Pulmonary artery endothelial cell (primary cell): ENCODE measurements around the gene AVPR1B. TPM values are rescaled to one million over a fixed set of nuclear protein-coding genes. Genes with fewer than 3 reads are reported as not detected.
"Not testable (repeated sequence)": the region's sequence is repeated elsewhere in the genome, so short reads cannot be mapped to it uniquely, and the experiment has no call there.

Experiments used
- DNase-seq: peaks from one replicate; pipeline ENCODE4 v3.0.0-alpha.2; 2011; ENCODE audit warnings: low read depth, low spot score
- total RNA-seq: library from RNA; depleted of rRNA; stranded (reverse); fragments of >200 nt; gene quantifications from 2 replicates; pipeline ENCODE4 v1.2.3, GENCODE V29; 2014

AVPR1B gene
- total RNA-seq, 1 donor from 2014 or later = not detected

DNA sequence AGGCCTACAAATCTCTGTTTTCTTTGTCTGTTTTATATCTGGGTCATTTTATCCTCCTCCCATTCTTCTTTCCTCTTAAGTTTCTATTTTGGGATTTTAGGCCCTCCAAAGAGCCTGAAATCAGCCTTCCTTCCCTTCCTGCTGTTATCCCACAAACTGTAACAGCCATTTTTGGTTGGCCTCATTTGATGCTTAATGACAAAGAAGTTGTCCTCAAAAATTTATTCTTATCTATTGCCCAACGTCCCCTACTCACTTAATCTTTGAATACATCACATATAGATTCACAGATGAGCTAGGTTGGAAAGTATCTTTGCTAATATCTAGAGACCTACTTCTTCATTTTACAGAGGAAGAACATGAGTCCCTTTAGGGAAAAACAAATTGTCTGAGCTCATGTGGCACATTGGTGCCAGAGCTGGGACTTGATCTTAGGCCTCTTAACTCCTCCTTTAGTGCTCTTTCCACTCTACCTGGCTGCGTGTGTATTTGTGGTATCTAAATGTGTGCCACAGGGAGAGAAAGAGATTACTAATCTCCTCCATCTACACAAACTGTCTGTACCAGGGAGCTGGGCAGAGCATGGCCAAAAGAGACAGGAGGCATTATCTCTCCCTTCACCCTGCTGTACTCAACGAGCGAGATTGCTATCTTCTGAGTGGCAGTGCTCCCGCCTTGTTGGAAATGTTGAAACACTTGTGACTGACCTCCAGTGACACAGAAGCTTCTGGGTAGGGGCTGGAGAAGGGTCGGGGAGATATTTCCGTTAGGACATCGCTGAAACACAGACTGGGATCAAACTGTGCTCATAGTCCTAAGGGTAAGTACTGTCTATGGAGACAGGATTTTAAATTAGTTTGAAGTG, 34.1 kb downstream of the AVPR1B start:
- no peak for DNase-seq

DNA sequence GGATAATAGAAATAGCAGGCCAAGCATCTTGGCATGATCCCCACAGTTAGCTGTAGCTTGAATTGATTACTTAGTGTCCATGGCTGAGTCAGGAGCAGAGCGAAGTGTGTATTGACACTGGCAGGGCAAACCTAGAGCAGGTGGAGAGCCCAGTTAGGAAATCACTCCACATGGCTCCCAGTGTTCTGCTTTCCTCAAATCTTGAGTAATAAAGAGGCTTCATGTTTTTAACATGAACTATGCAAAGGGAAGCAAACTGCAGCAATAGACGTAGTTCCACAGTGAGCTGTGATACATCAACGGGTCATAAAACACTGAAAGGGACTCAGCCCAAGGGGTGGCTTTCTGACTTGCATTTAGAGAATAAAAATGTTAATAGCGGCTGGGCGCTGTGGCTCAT, 35.3 kb downstream of the AVPR1B start:
- DNase-seq = no peak

GRCh38 chr1:206080026-206080820, 37.0 kb downstream of the AVPR1B start:
- no peak for DNase-seq

DNA sequence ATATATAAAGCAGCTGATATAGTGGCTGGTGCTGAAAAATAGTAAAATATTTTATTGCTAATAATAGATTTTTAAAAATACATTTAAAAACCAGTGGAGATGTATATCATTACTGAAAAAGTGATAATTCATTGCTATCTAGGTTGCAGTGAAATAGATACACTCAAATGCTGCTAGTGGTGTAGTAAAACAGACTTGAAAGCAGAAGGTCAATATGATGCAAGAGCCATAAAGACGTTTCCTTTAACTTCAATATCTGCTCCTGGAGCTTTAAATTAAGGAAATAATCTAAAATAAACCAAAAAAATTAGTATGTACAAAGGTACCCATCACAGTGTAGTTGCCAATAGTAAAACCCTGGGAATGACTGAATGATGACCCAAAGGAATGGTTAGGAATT, 38.1 kb downstream of the AVPR1B start:
- no peak for DNase-seq

- no peak for DNase-seq
Measured at GRCh38 chr1:206075786-206076755, 41.1 kb downstream of the AVPR1B start.

- no peak for DNase-seq
Measured at GRCh38 chr1:206074839-206075238, 42.3 kb downstream of the AVPR1B start.

DNA sequence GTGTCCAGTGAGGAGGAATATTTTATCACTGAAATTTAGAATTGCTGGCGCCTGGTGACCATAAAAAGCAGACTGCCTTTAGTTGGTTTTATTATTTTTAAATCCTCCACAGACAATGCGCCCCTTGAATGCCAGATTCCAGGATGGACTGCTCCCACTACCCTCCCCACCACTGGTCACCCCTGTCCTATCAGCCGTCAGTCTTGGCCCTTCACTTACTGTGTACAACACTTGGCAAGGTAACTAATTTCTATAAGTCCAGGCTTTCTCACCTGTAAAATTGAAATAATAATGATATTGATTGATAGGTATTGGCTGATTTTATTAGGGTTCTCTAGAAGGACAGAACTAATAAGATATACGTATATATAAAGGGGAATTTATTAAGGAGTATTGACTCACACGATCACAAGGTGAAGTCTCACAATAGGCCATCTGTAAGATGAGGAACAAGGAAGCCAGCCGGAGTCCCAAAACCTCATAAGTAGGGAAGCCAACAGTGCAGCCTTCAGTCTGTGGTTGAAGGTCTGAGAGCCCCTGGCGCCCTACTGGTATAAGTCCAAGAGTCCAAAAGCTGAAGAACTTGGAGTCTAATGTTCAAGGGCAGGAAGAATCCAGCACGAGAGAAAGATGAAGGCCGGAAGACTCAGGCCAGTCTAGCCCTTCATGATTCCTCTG, 46.4 kb downstream of the AVPR1B start:
- no peak for DNase-seq

- DNase-seq = no peak
Measured at GRCh38 chr1:206068314-206068713, 48.9 kb downstream of the AVPR1B start.

DNA sequence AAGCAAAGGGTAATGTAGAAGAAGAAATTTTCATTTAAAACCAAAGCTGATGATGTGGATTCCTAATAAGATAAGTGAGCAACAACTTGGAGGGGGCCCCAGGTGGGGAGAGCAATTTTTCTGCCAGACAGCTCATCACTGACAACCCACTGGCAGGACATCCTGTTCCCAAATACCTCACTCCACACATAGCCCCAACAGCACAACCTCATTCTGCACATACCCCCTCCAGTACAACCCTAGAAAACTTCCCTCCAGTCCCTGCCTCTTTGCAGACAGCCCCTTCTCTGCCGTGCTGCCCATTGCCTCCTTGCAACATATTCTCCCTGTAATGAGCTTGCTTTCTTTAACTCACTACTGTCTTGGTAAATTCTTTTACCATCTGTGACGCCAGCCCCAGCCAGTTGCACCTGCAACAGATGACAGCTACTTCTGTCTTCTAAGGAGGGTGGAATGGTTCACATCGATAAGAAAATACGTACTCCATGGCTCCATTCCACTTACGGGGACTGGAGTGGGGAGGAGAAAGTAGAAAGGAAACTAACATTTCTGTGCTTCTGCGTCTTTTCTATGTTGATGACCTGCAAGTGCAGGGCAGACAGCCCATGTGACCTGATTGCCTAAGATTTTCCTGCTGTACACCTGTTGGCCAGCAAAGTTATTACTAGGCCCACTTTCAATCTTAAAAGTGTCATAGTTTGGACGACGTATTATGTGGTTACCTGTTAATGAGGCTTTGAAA, 49.5 kb downstream of the AVPR1B start:
- DNase-seq = no peak

- no peak for DNase-seq
Measured at GRCh38 chr1:206066479-206067171, 50.6 kb downstream of the AVPR1B start.

DNA sequence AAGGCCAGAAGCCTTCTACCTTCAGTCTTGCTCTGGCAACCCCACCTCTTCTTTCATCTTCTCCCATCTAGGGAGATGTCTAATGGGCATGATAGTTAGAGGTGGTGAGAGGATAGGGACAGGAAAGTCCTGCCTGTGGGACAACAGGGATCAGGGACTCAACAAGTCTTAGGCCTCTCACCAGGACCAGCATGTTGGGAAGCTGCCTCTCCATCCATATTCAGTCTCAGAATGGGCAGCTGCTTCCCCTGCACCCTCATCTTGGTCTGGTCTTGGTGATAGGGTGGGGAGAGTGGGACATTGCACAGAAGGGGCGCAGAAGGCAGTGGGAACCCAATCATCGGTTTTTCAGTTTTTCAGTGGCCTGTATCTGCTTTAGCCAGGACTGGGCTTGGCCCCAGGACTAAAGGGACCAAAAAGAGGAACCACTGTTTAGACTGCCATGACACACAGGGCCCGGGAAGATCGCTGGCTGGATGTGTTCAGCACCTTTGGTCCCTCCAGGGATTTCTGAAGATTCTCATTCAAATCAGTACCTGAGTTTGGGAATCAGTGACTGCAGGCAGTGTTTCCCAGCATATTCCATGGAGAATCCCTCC, 51.5 kb downstream of the AVPR1B start:
- DNase-seq = no peak

- DNase-seq = not testable (repeated sequence)
Measured at GRCh38 chr1:206064501-206064900, 52.7 kb downstream of the AVPR1B start.

GRCh38 chr1:206064001-206064400, 53.2 kb downstream of the AVPR1B start:
- DNase-seq = not testable (repeated sequence)

DNA sequence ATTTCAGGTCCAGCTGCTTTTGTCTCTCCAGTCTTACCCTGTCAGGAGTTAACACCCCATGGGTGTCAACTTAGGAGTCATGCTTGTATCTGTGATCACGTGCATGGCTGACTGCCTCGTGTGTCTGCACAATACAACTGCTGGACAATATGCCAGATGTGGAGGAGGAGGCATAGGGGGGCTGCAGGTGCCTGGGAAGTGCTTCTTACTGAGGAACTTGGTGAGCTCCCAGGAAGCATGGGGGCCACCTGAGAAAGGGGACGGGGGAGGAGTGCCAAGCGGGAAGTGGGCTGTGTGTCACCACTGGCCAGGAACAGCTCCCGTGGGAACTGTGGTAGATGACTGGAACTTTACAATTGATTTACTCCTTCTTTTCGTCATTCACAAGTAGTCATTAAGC, 54.7 kb downstream of the AVPR1B start:
- DNase-seq = no peak

- no peak for DNase-seq
Measured at GRCh38 chr1:206060844-206061243, 56.3 kb downstream of the AVPR1B start.
